ENCODE measurements around the gene SRGAP2. TPM values are rescaled to one million over a fixed set of nuclear protein-coding genes. Genes with fewer than 3 reads are reported as not detected.
"Not testable (repeated sequence)": the region's sequence is repeated elsewhere in the genome, so short reads cannot be mapped to it uniquely, and the experiment has no call there.

Gene SRGAP2
- total RNA-seq, 1 experiment from 2014 or later: 130 TPM

DNA sequence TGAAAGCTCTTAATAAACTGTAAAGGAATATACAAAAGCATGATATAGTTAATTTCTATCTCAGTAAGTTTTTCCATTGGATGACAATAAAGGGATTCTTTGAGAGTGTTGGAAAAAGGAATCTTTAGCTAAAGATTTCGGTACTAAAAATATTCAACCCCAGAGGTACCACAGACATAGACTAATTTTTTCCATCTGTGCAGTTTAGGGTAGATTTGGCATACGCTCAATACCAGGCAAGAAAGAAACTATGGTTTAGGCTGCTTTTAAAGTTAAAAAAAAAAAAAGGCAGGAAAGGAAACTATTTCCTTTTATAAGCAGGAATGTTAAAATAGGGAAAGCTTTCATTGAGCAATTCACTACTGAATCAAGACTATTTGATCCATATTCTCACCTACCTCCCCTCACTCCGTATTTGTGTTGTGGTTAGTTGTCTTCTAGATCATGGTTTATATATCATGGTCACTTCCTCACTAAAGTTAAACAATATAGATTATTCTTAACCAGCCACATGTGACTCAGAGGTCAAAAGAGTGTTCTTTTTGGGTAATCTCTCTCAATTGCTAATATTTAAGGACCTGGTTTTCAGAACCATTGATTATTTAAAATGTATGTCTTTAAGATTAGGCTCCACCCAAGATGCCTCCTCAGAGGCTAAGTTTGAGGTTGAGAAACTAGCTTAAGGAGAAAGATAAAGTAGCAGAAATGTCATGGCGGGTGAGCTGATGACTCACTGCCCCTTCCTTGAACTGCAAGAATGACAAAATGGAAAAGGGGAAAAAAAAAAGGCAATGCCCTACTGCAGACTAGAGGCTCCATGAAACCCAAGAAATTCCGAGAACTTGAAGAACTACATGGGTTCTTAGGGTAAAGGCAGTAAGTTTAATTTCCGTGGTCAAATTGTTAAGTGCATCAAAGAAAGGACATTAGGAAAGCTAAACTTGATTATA is 20.7 kb upstream of the SRGAP2 start:
- POLR2A ChIA-PET (ENCODE audit: unreplicated experiment): not testable (repeated sequence)

DNA sequence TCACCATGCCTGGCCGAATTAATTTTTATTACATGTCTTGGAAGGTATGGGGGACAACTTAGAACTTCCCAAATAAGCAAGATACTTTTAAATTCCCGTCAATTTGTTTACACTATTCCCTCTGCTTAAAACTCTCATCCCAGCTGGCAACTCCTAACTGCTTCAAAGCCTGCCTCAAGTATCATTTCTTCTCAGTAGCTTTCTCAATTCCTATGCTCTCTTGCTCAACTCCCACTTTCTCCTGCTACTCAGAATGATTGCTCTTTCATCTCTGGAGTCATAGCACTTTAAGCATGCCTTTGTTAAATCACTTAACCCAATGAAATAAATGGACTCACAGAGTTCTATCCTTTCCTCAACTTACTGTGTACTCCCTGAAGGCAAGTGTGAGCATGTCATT is 19.6 kb upstream of the SRGAP2 start:
- H2AFZ ChIP-seq; H3K4me3 ChIP-seq; H3K27ac ChIP-seq; H3K9me2 ChIP-seq (ENCODE audit: insufficient read depth); H4K20me1 ChIP-seq (ENCODE audit: insufficient read depth); H3K4me2 ChIP-seq; H3K27me3 ChIP-seq (ENCODE audit: insufficient read depth, low read depth); DNase-seq; H3K9me3 ChIP-seq (ENCODE audit: insufficient read depth, low read depth); POLR2A ChIA-PET (ENCODE audit: unreplicated experiment); CTCF ChIA-PET; BruUV-seq (replicated peaks); H3F3A ChIP-seq (ENCODE audit: insufficient read depth, low read depth); intact Hi-C loops (cut with micrococcal nuclease; ENCODE audit: unreplicated experiment); H3K36me3 ChIP-seq (ENCODE audit: low read depth); H3K79me2 ChIP-seq (ENCODE audit: low read depth); H3K4me1 ChIP-seq (replicated peaks; ENCODE audit: insufficient read depth): not testable (repeated sequence)

More for the DNA sequence above, 20.7 kb upstream of the SRGAP2 start:
- H4K20me1 ChIP-seq (ENCODE audit: insufficient read depth); H3K4me2 ChIP-seq; H3K27me3 ChIP-seq (ENCODE audit: insufficient read depth, low read depth); H3K36me3 ChIP-seq (ENCODE audit: low read depth); intact Hi-C loops (cut with micrococcal nuclease; ENCODE audit: unreplicated experiment); BruUV-seq (replicated peaks); CTCF ChIA-PET; H2AFZ ChIP-seq; H3K9me2 ChIP-seq (ENCODE audit: insufficient read depth); H3K4me3 ChIP-seq; H3K9me3 ChIP-seq (ENCODE audit: insufficient read depth, low read depth); H3K79me2 ChIP-seq (ENCODE audit: low read depth): not testable (repeated sequence)
- peak in 1 of 2 experiments; percentile 43 for DNase-seq
- Histone ChIP-seq H3F3A (ENCODE audit: insufficient read depth, low read depth) (peaks cover 12% of the 10 kb centered on the region), H3K27ac (peak overlapping the region; percentile 39; the same call in 1 of the 2 replicates), H3K4me1 (replicated peaks; ENCODE audit: insufficient read depth) (peaks cover 16% of the 10 kb centered on the region)

DNA sequence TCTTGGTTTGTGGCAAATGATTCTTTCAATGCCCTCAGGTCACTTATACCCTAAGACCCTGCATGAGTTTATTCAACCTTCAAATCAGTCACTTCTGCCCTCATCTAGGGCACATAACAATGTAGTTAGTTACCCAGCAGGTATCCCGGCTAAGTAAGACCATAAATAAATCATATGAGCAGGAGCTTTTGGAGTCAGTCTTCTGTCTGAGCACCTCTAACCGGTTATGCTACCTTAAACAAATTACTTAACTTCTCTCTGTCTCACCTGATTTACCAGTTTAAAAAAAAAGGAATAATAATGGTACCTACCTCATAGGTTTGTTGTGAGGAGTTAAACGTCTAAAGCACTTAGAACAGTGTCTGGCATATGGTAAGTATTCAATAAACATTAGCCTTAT is 17.6 kb upstream of the SRGAP2 start:
- H4K20me1 ChIP-seq (ENCODE audit: insufficient read depth); H3F3A ChIP-seq (ENCODE audit: insufficient read depth, low read depth); POLR2A ChIA-PET (ENCODE audit: unreplicated experiment); DNase-seq; H3K4me2 ChIP-seq; H3K4me1 ChIP-seq (replicated peaks; ENCODE audit: insufficient read depth); intact Hi-C loops (cut with micrococcal nuclease; ENCODE audit: unreplicated experiment); H3K4me3 ChIP-seq; H3K79me2 ChIP-seq (ENCODE audit: low read depth); H3K9me3 ChIP-seq (ENCODE audit: insufficient read depth, low read depth); CTCF ChIA-PET; H2AFZ ChIP-seq; H3K9me2 ChIP-seq (ENCODE audit: insufficient read depth); H3K27ac ChIP-seq; BruUV-seq (replicated peaks); H3K27me3 ChIP-seq (ENCODE audit: insufficient read depth, low read depth); H3K36me3 ChIP-seq (ENCODE audit: low read depth): not testable (repeated sequence)

DNA sequence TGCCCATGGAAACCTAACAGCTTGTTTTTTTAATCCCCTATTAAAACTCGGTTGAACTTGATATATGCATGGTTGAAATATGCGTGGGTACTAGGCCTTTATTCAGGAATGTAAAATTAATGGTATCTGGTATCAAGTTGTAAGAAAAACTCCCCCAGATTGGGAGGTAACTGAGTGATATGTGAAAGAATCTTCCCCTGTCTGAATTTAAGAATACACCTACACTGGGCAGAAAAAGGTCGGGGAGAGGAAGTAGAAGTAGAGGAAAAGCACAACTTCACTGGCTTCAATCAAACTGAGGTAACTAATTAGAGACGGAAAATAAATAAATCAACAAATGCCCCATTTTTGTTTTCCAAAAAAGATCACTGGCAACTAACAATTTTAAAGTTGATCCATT is 16.5 kb upstream of the SRGAP2 start:
- H3K4me2 ChIP-seq; DNase-seq; CTCF ChIA-PET; intact Hi-C loops (cut with micrococcal nuclease; ENCODE audit: unreplicated experiment); H3K4me3 ChIP-seq; H2AFZ ChIP-seq; H3K9me2 ChIP-seq (ENCODE audit: insufficient read depth); H3K27ac ChIP-seq; H3K4me1 ChIP-seq (replicated peaks; ENCODE audit: insufficient read depth); POLR2A ChIA-PET (ENCODE audit: unreplicated experiment); H3K36me3 ChIP-seq (ENCODE audit: low read depth); BruUV-seq (replicated peaks); H3F3A ChIP-seq (ENCODE audit: insufficient read depth, low read depth); H4K20me1 ChIP-seq (ENCODE audit: insufficient read depth); H3K9me3 ChIP-seq (ENCODE audit: insufficient read depth, low read depth); H3K79me2 ChIP-seq (ENCODE audit: low read depth); H3K27me3 ChIP-seq (ENCODE audit: insufficient read depth, low read depth): not testable (repeated sequence)

DNA sequence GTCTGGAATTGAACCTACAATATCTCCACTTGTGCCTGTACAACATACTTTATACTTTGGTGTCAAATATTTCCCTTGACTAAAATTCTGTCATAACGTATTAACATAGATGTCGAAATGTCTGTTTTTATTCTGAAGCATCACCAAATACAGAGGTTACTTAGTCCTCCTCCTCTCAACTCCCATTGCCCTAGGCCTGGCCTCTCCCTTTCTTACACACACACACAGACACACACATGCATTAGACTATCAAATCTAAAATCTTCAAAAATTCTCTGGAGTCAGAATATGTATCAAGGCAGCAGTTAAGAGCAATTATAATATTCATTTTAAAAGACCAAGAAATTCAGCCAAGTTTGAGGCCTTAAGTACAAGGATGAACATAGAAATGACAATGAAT is 8.2 kb upstream of the SRGAP2 start:
- H3K79me2 ChIP-seq (ENCODE audit: low read depth); intact Hi-C loops (cut with micrococcal nuclease; ENCODE audit: unreplicated experiment); H2AFZ ChIP-seq; H3K27me3 ChIP-seq (ENCODE audit: insufficient read depth, low read depth); DNase-seq; H4K20me1 ChIP-seq (ENCODE audit: insufficient read depth); H3K9me3 ChIP-seq (ENCODE audit: insufficient read depth, low read depth); H3F3A ChIP-seq (ENCODE audit: insufficient read depth, low read depth); H3K36me3 ChIP-seq (ENCODE audit: low read depth); H3K4me3 ChIP-seq; CTCF ChIA-PET; H3K4me1 ChIP-seq (replicated peaks; ENCODE audit: insufficient read depth); H3K27ac ChIP-seq; H3K4me2 ChIP-seq; BruUV-seq (replicated peaks); POLR2A ChIA-PET (ENCODE audit: unreplicated experiment); H3K9me2 ChIP-seq (ENCODE audit: insufficient read depth): not testable (repeated sequence)

DNA sequence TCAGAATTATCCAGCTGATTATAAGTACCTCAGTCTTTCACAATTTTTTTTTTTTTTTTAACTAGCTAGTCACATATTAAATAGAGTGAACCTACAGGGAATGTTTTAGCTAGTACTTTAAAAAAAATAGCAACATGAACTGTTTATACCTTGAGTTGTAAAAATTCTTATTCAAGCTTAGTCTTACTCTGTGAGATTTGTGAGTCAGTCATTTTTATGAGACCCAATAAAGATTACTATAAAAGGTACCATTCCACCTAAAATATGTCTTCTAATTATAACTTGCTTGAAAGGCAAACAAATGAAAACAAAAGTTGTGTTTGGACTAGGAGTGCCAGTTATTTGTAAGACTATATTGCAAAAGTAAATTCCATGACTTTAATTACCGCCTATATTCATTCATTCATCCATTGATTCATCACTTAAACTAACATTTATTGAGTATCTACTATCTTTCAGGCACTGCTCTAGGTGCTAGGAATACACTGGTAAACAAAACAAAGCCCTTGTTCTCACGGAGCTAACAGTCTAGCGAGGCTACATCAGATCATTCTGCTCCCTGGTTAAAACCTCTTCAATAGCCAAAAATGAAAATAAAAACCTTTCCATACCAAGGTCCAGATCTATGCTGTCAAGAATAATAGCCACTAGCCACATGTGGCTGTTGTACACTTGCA is 6.5 kb upstream of the SRGAP2 start:
- H3K27ac ChIP-seq; BruUV-seq (replicated peaks): not testable (repeated sequence)

DNA sequence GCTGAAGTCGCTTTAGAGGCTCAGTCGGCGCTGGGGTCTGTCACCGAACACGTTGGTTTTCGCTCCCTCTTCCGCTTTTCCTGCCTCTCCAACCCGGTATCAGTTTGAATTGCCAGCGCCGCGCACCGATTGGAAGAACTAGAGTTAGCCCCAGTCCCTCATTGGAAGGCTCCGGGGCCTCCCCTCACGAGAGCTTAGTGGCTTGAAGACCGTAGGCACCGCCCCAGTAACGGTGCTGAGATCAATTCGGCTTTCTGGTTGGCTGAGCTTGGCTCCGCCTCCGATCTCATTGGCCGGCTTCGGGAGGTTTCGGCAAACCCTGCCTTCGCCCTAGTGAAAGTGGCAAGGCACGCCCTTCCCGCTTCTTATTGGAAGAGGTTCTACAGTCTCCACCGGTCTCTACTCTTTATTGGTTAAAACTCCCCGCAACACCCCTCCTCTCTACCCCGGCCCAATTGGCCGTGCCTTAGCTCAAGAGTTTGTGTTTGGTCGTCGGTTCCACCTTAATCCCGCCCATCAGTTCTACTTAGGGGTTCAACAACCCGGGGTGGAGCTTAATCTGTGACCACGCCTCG is 465 bp upstream of the SRGAP2 start, which contains the start of gene FAM72A:
Gene FAM72A, minus strand, starts transcription at position 51 of the 575 bp plus-strand sequence. CDS start 814 bp downstream, outside the sequence.
- H3K79me2 ChIP-seq (ENCODE audit: low read depth); H2AFZ ChIP-seq; H3K9me3 ChIP-seq (ENCODE audit: insufficient read depth, low read depth); H3K4me1 ChIP-seq (replicated peaks; ENCODE audit: insufficient read depth); H3K27me3 ChIP-seq (ENCODE audit: insufficient read depth, low read depth); POLR2A ChIA-PET (ENCODE audit: unreplicated experiment); H3F3A ChIP-seq (ENCODE audit: insufficient read depth, low read depth); BruUV-seq (replicated peaks); intact Hi-C loops (cut with micrococcal nuclease; ENCODE audit: unreplicated experiment); H3K9me2 ChIP-seq (ENCODE audit: insufficient read depth); CTCF ChIA-PET; H4K20me1 ChIP-seq (ENCODE audit: insufficient read depth); H3K36me3 ChIP-seq (ENCODE audit: low read depth): not testable (repeated sequence)
- Histone ChIP-seq H3K4me2 (peak within 1 kb of the TSS; percentile 53; the same call in 1 of the 2 replicates), H3K27ac (0 out of 2 replicates have a peak within 1 kb of the TSS, but pooled peaks have one; percentile 41), H3K4me3 (peak within 1 kb of the TSS; percentile 53; the same call in 1 of the 2 replicates)
- peak; percentile 98 for DNase-seq

More for the DNA sequence above, 6.5 kb upstream of the SRGAP2 start:
- H3K79me2 ChIP-seq (ENCODE audit: low read depth); H3F3A ChIP-seq (ENCODE audit: insufficient read depth, low read depth); H3K9me2 ChIP-seq (ENCODE audit: insufficient read depth); H4K20me1 ChIP-seq (ENCODE audit: insufficient read depth); CTCF ChIA-PET; H3K36me3 ChIP-seq (ENCODE audit: low read depth); POLR2A ChIA-PET (ENCODE audit: unreplicated experiment); H3K4me2 ChIP-seq; H3K9me3 ChIP-seq (ENCODE audit: insufficient read depth, low read depth); H3K4me1 ChIP-seq (replicated peaks; ENCODE audit: insufficient read depth); H3K4me3 ChIP-seq; intact Hi-C loops (cut with micrococcal nuclease; ENCODE audit: unreplicated experiment); H3K27me3 ChIP-seq (ENCODE audit: insufficient read depth, low read depth); H2AFZ ChIP-seq: not testable (repeated sequence)
- peak in 1 of 2 experiments; percentile 70 for DNase-seq

Data from PC-9 (cell line).